GM12878 (cell line): ENCODE measurements around the gene TMEM18. TPM values are rescaled to one million over a fixed set of nuclear protein-coding genes. Genes with fewer than 3 reads are reported as not detected.

Experiments used
- ATAC-seq: fragments of 200-7000 bp; cut with Tn5 transposase; 3 replicates; pipeline ENCODE4 v1.9.1; 2020; ENCODE audit warnings: mild to moderate bottlenecking, moderate library complexity
- BruUV-seq: library from RNA; stranded (reverse); fragments of 400-500 nt; replicated peaks from 2 replicates; lab custom pipeline; 2021; lab: Mats Ljungman, UMichigan
- CTCF ChIA-PET: fragments of 300-600 bp; sonication (Branson Sonifier 250); formaldehyde crosslinking; extraction: SDS; loops from one replicate; lab custom pipeline; 2021; ENCODE audit warnings: inconsistent platforms; lab: Yijun Ruan, JAX
- POLR2A ChIA-PET: fragments of 350-600 bp; formaldehyde crosslinking; extraction: SDS; loops from one replicate; lab custom pipeline; 2021; ENCODE audit warnings: inconsistent platforms; lab: Charles Lee
- RAD21 ChIA-PET: fragments of 300-600 bp; sonication (Branson Sonifier 250); formaldehyde crosslinking; loops from one replicate; lab custom pipeline; 2023; ENCODE audit warnings: antibody characterized with exemption; ENCODE audit not compliant: unreplicated experiment; lab: Charles Lee
- SMC1A ChIA-PET: fragments of 300-600 bp; sonication (Branson Sonifier 250); formaldehyde crosslinking; loops from one replicate; lab custom pipeline; 2023; ENCODE audit not compliant: unreplicated experiment, uncharacterized antibody; lab: Charles Lee
- DNase-seq: peaks from one replicate; pipeline ENCODE4 v3.0.0-alpha.2; 2011; ENCODE audit warnings: low read depth, low spot score
- FAIRE-seq: peaks from 3 replicates; lab custom pipeline; 2011; peaks lifted over from hg19 to GRCh38; lab: Jason Lieb, UNC
- H2AFZ ChIP-seq: 2 replicates; pipeline ENCODE4 v1.6.0; 2011; ENCODE audit warnings: low read depth, low read length, control low read depth; ENCODE audit not compliant: control insufficient read depth
- H3K27ac ChIP-seq: 2 replicates; pipeline ENCODE4 v1.5.1; 2011; ENCODE audit warnings: control low read depth; ENCODE audit not compliant: control insufficient read depth, insufficient read depth
- H3K27me3 ChIP-seq, 2 experiments: replicated peaks in 1 of 2; 2 replicates each; pipeline versions ENCODE4 v1.6.0 to v1.6.1; 2011; ENCODE audit warnings: low read length in 1 of 2; ENCODE audit not compliant: control insufficient read depth in 2 of 2, insufficient read depth in 2 of 2
- H3K36me3 ChIP-seq, 2 experiments: 2 replicates each; pipeline ENCODE4 v1.5.1; 2011; ENCODE audit warnings: low read length in 1 of 2; ENCODE audit not compliant: control insufficient read depth in 2 of 2, insufficient read depth in 2 of 2
- H3K4me1 ChIP-seq: 2 replicates; pipeline ENCODE4 v1.6.1; 2011; ENCODE audit warnings: mild to moderate bottlenecking, low read length, moderate library complexity, mixed read lengths; ENCODE audit not compliant: control insufficient read depth, insufficient read depth
- H3K4me2 ChIP-seq: 2 replicates; pipeline ENCODE4 v1.6.0; 2011; ENCODE audit warnings: control low read depth; ENCODE audit not compliant: control insufficient read depth, insufficient read depth
- H3K4me3 ChIP-seq: fragments of 200-600 bp; sonication (generic); 2 replicates; pipeline ENCODE4 v1.5.1; 2016
- H3K79me2 ChIP-seq: 2 replicates; pipeline ENCODE4 v1.6.0; 2011; ENCODE audit warnings: low read length; ENCODE audit not compliant: control insufficient read depth, insufficient read depth
- H3K9ac ChIP-seq: 2 replicates; pipeline ENCODE4 v1.8.0; 2011; ENCODE audit warnings: low read length, control low read depth, mixed read lengths; ENCODE audit not compliant: control insufficient read depth, insufficient read depth
- H3K9me3 ChIP-seq: replicated peaks from 3 replicates; pipeline ENCODE4 v1.5.1; 2011; ENCODE audit warnings: mild to moderate bottlenecking, low read length; ENCODE audit not compliant: control insufficient read depth, insufficient read depth
- H4K20me1 ChIP-seq: 2 replicates; pipeline ENCODE4 v1.6.0; 2011; ENCODE audit not compliant: control insufficient read depth, insufficient read depth
- CBX3 ChIP-seq: fragments of 200-600 bp; sonication (generic); IDR thresholded peaks from 2 replicates; pipeline ENCODE4 v1.6.1; 2016; ENCODE audit warnings: low read depth, borderline replicate concordance
- CREM ChIP-seq: IDR thresholded peaks from 2 replicates; pipeline ENCODE4 v1.6.1; 2014; ENCODE audit warnings: antibody characterized with exemption, low read depth
- MEF2B ChIP-seq: fragments of 450-650 bp; IDR thresholded peaks from 2 replicates; pipeline ENCODE4 v1.6.1; 2018; ENCODE audit warnings: mild to moderate bottlenecking, moderate library complexity; ENCODE audit not compliant: partially characterized antibody, poor library complexity, severe bottlenecking
- RELA ChIP-seq: fragments of 450-650 bp; IDR thresholded peaks from 2 replicates; pipeline ENCODE4 v1.8.0; 2014; ENCODE audit warnings: borderline replicate concordance; ENCODE audit not compliant: partially characterized antibody
- SPI1 ChIP-seq: IDR thresholded peaks from 2 replicates; pipeline ENCODE4 v1.6.1; 2011; ENCODE audit warnings: low read depth, mild to moderate bottlenecking, low read length, moderate library complexity, borderline replicate concordance; ENCODE audit not compliant: insufficient read depth
- TBL1XR1 ChIP-seq: IDR thresholded peaks from 2 replicates; pipeline ENCODE4 v1.6.1; 2012; ENCODE audit warnings: low read depth, low read length, improper control_type of control experiment
- WGBS: methylation state at CpG from one replicate; pipeline ENCODE4 v1.1.6; 2016; ENCODE audit warnings: low lambda C conversion rate; ENCODE audit not compliant: insufficient replicate concordance, insufficient coverage; ENCODE audit errors: missing lambda C conversion rate; 5-methylcytosine and 5-hydroxymethylcytosine counted together
- in situ Hi-C: fragments of 300-500 bp; cut with MboI; formaldehyde crosslinking; loops from 9 replicates; pipeline ENCODE4 v1.14.3; 2018; ENCODE audit warnings: mixed read lengths
- intact Hi-C: fragments of 100-400 bp; cut with micrococcal nuclease; formaldehyde crosslinking; loops from one replicate; pipeline ENCODE4 v1.14.2; 2022; ENCODE audit not compliant: unreplicated experiment
- polyA plus RNA-seq, 11 experiments: library from polyadenylated mRNA; depleted of rRNA in 4 of 11; unstranded in 6 of 11; stranded (reverse) in 5 of 11; fragments of >200 nt; fragmentation: Nextera tagmentation in 4 of 11; fragmentation: Illumina TruSeq in 1 of 11; extraction: Ambion mirVana in 4 of 11; extraction: Trizol in 1 of 11; gene quantifications; 1 replicate in 1 of 11; 2 replicates in 10 of 11; pipeline versions ENCODE4 v1.2.1 to v1.2.3, GENCODE V29; 2011 to 2016; ENCODE audit warnings: inconsistent platforms in 2 of 11, missing spikeins in 2 of 11, low read depth in 1 of 11
- total RNA-seq, 4 experiments: library from RNA; depleted of rRNA in 3 of 4; stranded (reverse); fragments of >200 nt in 3 of 4; fragmentation: Illumina TruSeq in 1 of 4; extraction: Trizol in 1 of 4; gene quantifications; 2 replicates each; pipeline versions ENCODE4 v1.2.1 to v1.2.3, GENCODE V29; 2013 to 2021
- TF ChIP-seq, protein P1 (sequence below): fragments of 450-650 bp; IDR thresholded peaks from 2 replicates; pipeline ENCODE4 v1.6.1; 2016; ENCODE audit warnings: mild to moderate bottlenecking, moderate library complexity, borderline replicate concordance

TMEM18 gene
- total and polyA plus RNA-seq, 10 of the 15 experiments (the other 5 are each of a cell fraction or from before 2014, with no cell fraction given): 11.2 to 56.3 (median 26.0) TPM

DNA sequence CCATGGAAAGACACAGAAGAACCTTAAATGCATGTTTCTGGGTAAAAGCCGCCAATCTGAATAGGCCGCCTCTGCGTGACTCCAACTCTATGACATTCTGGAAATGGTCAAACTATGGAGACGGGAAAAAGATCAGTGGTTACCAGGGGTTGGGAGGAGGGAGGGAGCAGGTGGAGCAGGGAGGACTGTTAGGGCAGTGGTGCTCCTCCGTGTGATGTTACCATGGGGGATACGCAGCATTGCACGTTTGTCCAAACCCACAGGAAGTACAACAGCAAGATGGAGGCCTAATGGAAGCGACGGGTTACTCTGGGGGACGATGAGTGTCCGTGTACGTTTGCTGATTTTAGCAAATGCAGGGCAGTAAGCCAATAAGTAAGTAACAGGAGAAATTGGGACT, 17.2 kb downstream of the TMEM18 start:
- intact Hi-C loops (no loop called here), in situ Hi-C loops (no loop called here)
- H4K20me1 ChIP-seq: no peaks in the 10 kb centered on the region
- POLR2A ChIA-PET: no interaction called here
- CTCF ChIA-PET: no interaction called here
- H2AFZ ChIP-seq: no peak overlapping the region
- H3K27ac ChIP-seq: no peak overlapping the region
- H3K9me3 ChIP-seq: peaks cover 2% of the 10 kb centered on the region
- no peaks in the 10 kb centered on the region for H3K4me1 ChIP-seq
- no peak overlapping the region for H3K9ac ChIP-seq
- no peaks in the 10 kb centered on the region for H3K36me3 ChIP-seq
- 66% methylated on average over 12 of the region's 12 CpGs for WGBS
- H3K79me2 ChIP-seq: no peaks in the 10 kb centered on the region
- H3K27me3 ChIP-seq: no peaks in the 10 kb centered on the region
- SMC1A ChIA-PET: no interaction called here
- FAIRE-seq (no peak), DNase-seq (no peak), ATAC-seq (no peak)
- H3K4me2 ChIP-seq: no peak overlapping the region
- no TSS peak for BruUV-seq
- H3K4me3 ChIP-seq: no peak overlapping the region
- RAD21 ChIA-PET: no interaction called here
- TF ChIP-seq, protein P1, sequence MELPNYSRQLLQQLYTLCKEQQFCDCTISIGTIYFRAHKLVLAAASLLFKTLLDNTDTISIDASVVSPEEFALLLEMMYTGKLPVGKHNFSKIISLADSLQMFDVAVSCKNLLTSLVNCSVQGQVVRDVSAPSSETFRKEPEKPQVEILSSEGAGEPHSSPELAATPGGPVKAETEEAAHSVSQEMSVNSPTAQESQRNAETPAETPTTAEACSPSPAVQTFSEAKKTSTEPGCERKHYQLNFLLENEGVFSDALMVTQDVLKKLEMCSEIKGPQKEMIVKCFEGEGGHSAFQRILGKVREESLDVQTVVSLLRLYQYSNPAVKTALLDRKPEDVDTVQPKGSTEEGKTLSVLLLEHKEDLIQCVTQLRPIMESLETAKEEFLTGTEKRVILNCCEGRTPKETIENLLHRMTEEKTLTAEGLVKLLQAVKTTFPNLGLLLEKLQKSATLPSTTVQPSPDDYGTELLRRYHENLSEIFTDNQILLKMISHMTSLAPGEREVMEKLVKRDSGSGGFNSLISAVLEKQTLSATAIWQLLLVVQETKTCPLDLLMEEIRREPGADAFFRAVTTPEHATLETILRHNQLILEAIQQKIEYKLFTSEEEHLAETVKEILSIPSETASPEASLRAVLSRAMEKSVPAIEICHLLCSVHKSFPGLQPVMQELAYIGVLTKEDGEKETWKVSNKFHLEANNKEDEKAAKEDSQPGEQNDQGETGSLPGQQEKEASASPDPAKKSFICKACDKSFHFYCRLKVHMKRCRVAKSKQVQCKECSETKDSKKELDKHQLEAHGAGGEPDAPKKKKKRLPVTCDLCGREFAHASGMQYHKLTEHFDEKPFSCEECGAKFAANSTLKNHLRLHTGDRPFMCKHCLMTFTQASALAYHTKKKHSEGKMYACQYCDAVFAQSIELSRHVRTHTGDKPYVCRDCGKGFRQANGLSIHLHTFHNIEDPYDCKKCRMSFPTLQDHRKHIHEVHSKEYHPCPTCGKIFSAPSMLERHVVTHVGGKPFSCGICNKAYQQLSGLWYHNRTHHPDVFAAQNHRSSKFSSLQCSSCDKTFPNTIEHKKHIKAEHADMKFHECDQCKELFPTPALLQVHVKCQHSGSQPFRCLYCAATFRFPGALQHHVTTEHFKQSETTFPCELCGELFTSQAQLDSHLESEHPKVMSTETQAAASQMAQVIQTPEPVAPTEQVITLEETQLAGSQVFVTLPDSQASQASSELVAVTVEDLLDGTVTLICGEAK: no peak
- no peak for TF ChIP-seq CREM
- TF ChIP-seq MEF2B: no peak

DNA sequence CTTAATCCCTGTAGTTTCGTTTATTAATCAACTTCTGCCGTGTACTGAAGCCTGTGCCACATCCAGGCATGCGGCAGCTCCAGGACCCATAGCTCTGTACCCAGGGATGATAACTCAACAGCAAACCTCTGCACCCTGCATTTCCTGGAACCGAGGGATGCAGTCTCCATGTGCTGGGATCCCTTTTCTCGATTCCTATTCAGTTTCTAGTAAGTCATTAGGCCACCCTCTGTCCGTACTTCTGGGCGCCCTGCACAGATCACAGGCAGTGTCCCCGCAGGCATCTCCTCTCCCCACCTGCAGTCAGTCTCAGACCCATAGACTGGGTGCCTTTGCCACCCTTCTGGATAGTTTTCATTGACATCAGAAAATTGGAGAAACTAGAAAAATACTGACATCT, 18.8 kb downstream of the TMEM18 start:
- SMC1A ChIA-PET: no interaction called here

More for the DNA sequence above, 18.8 kb downstream of the TMEM18 start:
- H3K36me3 ChIP-seq: no peaks in the 10 kb centered on the region
- H4K20me1 ChIP-seq: no peaks in the 10 kb centered on the region
- H3K79me2 ChIP-seq: no peaks in the 10 kb centered on the region
- RAD21 ChIA-PET: no interaction called here
- intact Hi-C loops: no loop called here
- BruUV-seq: no TSS peak
- no peak overlapping the region for H3K4me2 ChIP-seq
- in situ Hi-C loops: no loop called here
- DNase-seq: no peak
- no peaks in the 10 kb centered on the region for H3K4me1 ChIP-seq
- WGBS: 52% methylated on average over 8 of the region's 8 CpGs
- H2AFZ ChIP-seq: no peak overlapping the region
- no peak overlapping the region for H3K27ac ChIP-seq
- TF ChIP-seq CBX3: no peak
- no peak for TF ChIP-seq RELA
- no peak for TF ChIP-seq TBL1XR1
- TF ChIP-seq SPI1: no peak
- H3K4me3 ChIP-seq: no peak overlapping the region
- FAIRE-seq: no peak
- POLR2A ChIA-PET: no interaction called here
- no peaks in the 10 kb centered on the region for H3K9me3 ChIP-seq
- CTCF ChIA-PET: no interaction called here
- no peaks in the 10 kb centered on the region for H3K27me3 ChIP-seq
- H3K9ac ChIP-seq: no peak overlapping the region
- no peak for ATAC-seq
